Measurements from ENCODE around the gene MAST2.

GRCh38 chr1:45886229-45886628 is 82.8 kb downstream of the MAST2 start:
- TF ChIP-seq POLR2A (IDR thresholded peaks at IDR 0.05; ENCODE audit: low read depth, low read length) = no peak
- TF ChIP-seq, protein P1, sequence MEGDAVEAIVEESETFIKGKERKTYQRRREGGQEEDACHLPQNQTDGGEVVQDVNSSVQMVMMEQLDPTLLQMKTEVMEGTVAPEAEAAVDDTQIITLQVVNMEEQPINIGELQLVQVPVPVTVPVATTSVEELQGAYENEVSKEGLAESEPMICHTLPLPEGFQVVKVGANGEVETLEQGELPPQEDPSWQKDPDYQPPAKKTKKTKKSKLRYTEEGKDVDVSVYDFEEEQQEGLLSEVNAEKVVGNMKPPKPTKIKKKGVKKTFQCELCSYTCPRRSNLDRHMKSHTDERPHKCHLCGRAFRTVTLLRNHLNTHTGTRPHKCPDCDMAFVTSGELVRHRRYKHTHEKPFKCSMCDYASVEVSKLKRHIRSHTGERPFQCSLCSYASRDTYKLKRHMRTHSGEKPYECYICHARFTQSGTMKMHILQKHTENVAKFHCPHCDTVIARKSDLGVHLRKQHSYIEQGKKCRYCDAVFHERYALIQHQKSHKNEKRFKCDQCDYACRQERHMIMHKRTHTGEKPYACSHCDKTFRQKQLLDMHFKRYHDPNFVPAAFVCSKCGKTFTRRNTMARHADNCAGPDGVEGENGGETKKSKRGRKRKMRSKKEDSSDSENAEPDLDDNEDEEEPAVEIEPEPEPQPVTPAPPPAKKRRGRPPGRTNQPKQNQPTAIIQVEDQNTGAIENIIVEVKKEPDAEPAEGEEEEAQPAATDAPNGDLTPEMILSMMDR (IDR thresholded peaks at IDR 0.05; ENCODE audit: extremely low read depth in 1 of 2, insufficient read depth in 1 of 2, low read depth in 1 of 2, low read length in 2 of 2) = no peak

Data from endothelial cell of umbilical vein (primary cell).